Osteoblast (primary cell): Measurements from ENCODE around the gene ZBTB7B. TPM values are rescaled to one million over a fixed set of nuclear protein-coding genes. Genes with fewer than 3 reads are reported as not detected.

Source experiments
- DNase-seq: peaks from one replicate; pipeline ENCODE4 v3.0.0; 2011; ENCODE audit warnings: low spot score, mixed read lengths; ENCODE audit not compliant: insufficient read length; ENCODE audit errors: missing footprints
- H2AFZ ChIP-seq: 2 replicates; pipeline ENCODE4 v1.6.0; 2011; ENCODE audit warnings: mild to moderate bottlenecking, low read length
- H3K27ac ChIP-seq: 2 replicates; pipeline ENCODE4 v1.5.1; 2011; ENCODE audit warnings: mild to moderate bottlenecking, low read depth, low read length, moderate library complexity
- H3K27me3 ChIP-seq: 2 replicates; pipeline ENCODE4 v1.6.0; 2012; ENCODE audit warnings: mild to moderate bottlenecking, control low read depth, inconsistent platforms, low read length, moderate library complexity; ENCODE audit not compliant: insufficient read depth
- H3K36me3 ChIP-seq: 2 replicates; pipeline ENCODE4 v1.5.1; 2011; ENCODE audit warnings: mild to moderate bottlenecking, low read length, control low read depth, moderate library complexity; ENCODE audit not compliant: insufficient read depth
- H3K4me1 ChIP-seq: 2 replicates; pipeline ENCODE4 v1.5.1; 2011; ENCODE audit warnings: mild to moderate bottlenecking, low read length, control low read depth, moderate library complexity; ENCODE audit not compliant: insufficient read depth
- H3K4me2 ChIP-seq: 2 replicates; pipeline ENCODE4 v1.6.0; 2011; ENCODE audit warnings: mild to moderate bottlenecking, low read length; ENCODE audit not compliant: insufficient read depth
- H3K4me3 ChIP-seq: fragments of 200-600 bp; sonication (generic); 3 replicates; pipeline ENCODE4 v1.5.1; 2012; ENCODE audit warnings: mild to moderate bottlenecking, low read length, inconsistent platforms; ENCODE audit not compliant: insufficient read depth
- H3K79me2 ChIP-seq: 2 replicates; pipeline ENCODE4 v1.6.0; 2012; ENCODE audit warnings: mild to moderate bottlenecking, low read length, control low read depth, inconsistent platforms; ENCODE audit not compliant: insufficient read depth
- H3K9me3 ChIP-seq: 2 replicates; pipeline ENCODE4 v1.5.1; 2011; ENCODE audit warnings: low read depth, low read length, control low read depth
- H4K20me1 ChIP-seq: 2 replicates; pipeline ENCODE4 v1.6.0; 2012; ENCODE audit warnings: mild to moderate bottlenecking, low read length, control low read depth; ENCODE audit not compliant: insufficient read depth
- CTCF ChIP-seq: IDR thresholded peaks from 2 replicates; pipeline ENCODE4 v1.5.1; 2011; ENCODE audit warnings: mild to moderate bottlenecking, low read depth, low read length, moderate library complexity; ENCODE audit errors: extremely low read depth
- total RNA-seq: library from RNA; depleted of rRNA; stranded (reverse); fragments of >200 nt; gene quantifications from 2 replicates; pipeline ENCODE4 v1.2.3, GENCODE V29; 2012

Gene ZBTB7B
- total RNA-seq, 1 donor: 23.5 TPM

GRCh38 chr1:154964359-154964758, 38.2 kb upstream of the ZBTB7B start:
- no peaks in the 10 kb centered on the region for H3K9me3 ChIP-seq
- peaks cover 63% of the 10 kb centered on the region for H3K36me3 ChIP-seq
- H2AFZ ChIP-seq: no peak overlapping the region
- peaks cover 41% of the 10 kb centered on the region for H4K20me1 ChIP-seq
- H3K27me3 ChIP-seq: no peaks in the 10 kb centered on the region
- no peak for TF ChIP-seq CTCF
- H3K4me2 ChIP-seq: no peak overlapping the region
- peaks cover 56% of the 10 kb centered on the region for H3K79me2 ChIP-seq
- peaks cover 39% of the 10 kb centered on the region for H3K4me1 ChIP-seq
- no peak for DNase-seq
- no peak overlapping the region for H3K27ac ChIP-seq
- H3K4me3 ChIP-seq: no peak overlapping the region

GRCh38 chr1:154966111-154966510, 36.5 kb upstream of the ZBTB7B start:
- no peak for TF ChIP-seq CTCF
- H2AFZ ChIP-seq: no peak overlapping the region
- peaks cover 40% of the 10 kb centered on the region for H3K4me1 ChIP-seq
- H4K20me1 ChIP-seq: peaks cover 39% of the 10 kb centered on the region
- H3K9me3 ChIP-seq: no peaks in the 10 kb centered on the region
- DNase-seq: peak; percentile 21
- no peak overlapping the region for H3K4me2 ChIP-seq
- no peak overlapping the region for H3K4me3 ChIP-seq
- H3K79me2 ChIP-seq: peaks cover 61% of the 10 kb centered on the region
- no peak overlapping the region for H3K27ac ChIP-seq
- peaks cover 59% of the 10 kb centered on the region for H3K36me3 ChIP-seq
- H3K27me3 ChIP-seq: no peaks in the 10 kb centered on the region

GRCh38 chr1:154967331-154967950, 35.2 kb upstream of the ZBTB7B start:
- Histone ChIP-seq H3K4me3 (peak overlapping the region; percentile 83), H3K36me3 (peaks cover 57% of the 10 kb centered on the region), H3K9me3 (no peaks in the 10 kb centered on the region), H2AFZ (no peak overlapping the region), H3K79me2 (peaks cover 59% of the 10 kb centered on the region), H3K4me2 (peak overlapping the region; percentile 99), H3K27ac (peak overlapping the region; percentile 37), H3K27me3 (no peaks in the 10 kb centered on the region), H3K4me1 (peaks cover 48% of the 10 kb centered on the region), H4K20me1 (peaks cover 39% of the 10 kb centered on the region)
- DNase-seq: peak; percentile 80
- no peak for TF ChIP-seq CTCF

GRCh38 chr1:154968731-154969130, 33.9 kb upstream of the ZBTB7B start:
- Histone ChIP-seq H3K27ac (peak overlapping the region; percentile 97), H2AFZ (no peak overlapping the region), H3K27me3 (no peaks in the 10 kb centered on the region), H3K79me2 (peaks cover 56% of the 10 kb centered on the region), H3K4me2 (peak overlapping the region; percentile 99), H3K4me1 (peaks cover 57% of the 10 kb centered on the region), H3K4me3 (peak overlapping the region; percentile 83), H3K9me3 (no peaks in the 10 kb centered on the region), H3K36me3 (peaks cover 45% of the 10 kb centered on the region), H4K20me1 (peaks cover 39% of the 10 kb centered on the region)
- TF ChIP-seq CTCF: no peak
- DNase-seq: peak; percentile 68
